Smooth muscle cell of the brain vasculature (primary cell): ENCODE measurements around the gene OSBPL8.
"Not testable (repeated sequence)": the region's sequence is repeated elsewhere in the genome, so short reads cannot be mapped to it uniquely, and the experiment has no call there.

ENCODE experiments used
- DNase-seq: peaks from one replicate; pipeline ENCODE4 v3.0.0-alpha.2; 2012; ENCODE audit warnings: low read depth, low spot score

OSBPL8 gene

GRCh38 chr12:76420222-76420621 lies 139.3 kb downstream of the OSBPL8 start:
- no peak for DNase-seq

GRCh38 chr12:76417116-76417515 lies 142.5 kb downstream of the OSBPL8 start:
- DNase-seq, result no peak

GRCh38 chr12:76413121-76413520 lies 146.4 kb downstream of the OSBPL8 start:
- no peak for DNase-seq

GRCh38 chr12:76410781-76411180 lies 148.8 kb downstream of the OSBPL8 start:
- no peak for DNase-seq

- no peak for DNase-seq
Observed at GRCh38 chr12:76410371-76410770, 149.2 kb downstream of the OSBPL8 start.

- no peak for DNase-seq
Observed at GRCh38 chr12:76409074-76409473, 150.5 kb downstream of the OSBPL8 start.

GRCh38 chr12:76407710-76408109 lies 151.9 kb downstream of the OSBPL8 start:
- no peak for DNase-seq

- no peak for DNase-seq
Observed at GRCh38 chr12:76402259-76402658, 157.3 kb downstream of the OSBPL8 start.

GRCh38 chr12:76400136-76400535 lies 159.4 kb downstream of the OSBPL8 start:
- DNase-seq, result no peak

- DNase-seq, result no peak
Observed at GRCh38 chr12:76399040-76399439, 160.5 kb downstream of the OSBPL8 start.

GRCh38 chr12:76398106-76398505 lies 161.5 kb downstream of the OSBPL8 start:
- no peak for DNase-seq

GRCh38 chr12:76391461-76391860 lies 168.1 kb downstream of the OSBPL8 start:
- no peak for DNase-seq

- DNase-seq, result no peak
Observed at GRCh38 chr12:76387614-76388013, 172.0 kb downstream of the OSBPL8 start.

- DNase-seq, result no peak
Observed at GRCh38 chr12:76384560-76384959, 175.0 kb downstream of the OSBPL8 start.

- no peak for DNase-seq
Observed at GRCh38 chr12:76383988-76384387, 175.6 kb downstream of the OSBPL8 start.

GRCh38 chr12:76379261-76379660 lies 180.3 kb downstream of the OSBPL8 start:
- DNase-seq, result no peak

- not testable (repeated sequence) for DNase-seq
Observed at GRCh38 chr12:76376876-76377275, 182.7 kb downstream of the OSBPL8 start.

GRCh38 chr12:76375939-76376338 lies 183.6 kb downstream of the OSBPL8 start:
- DNase-seq, result no peak

- DNase-seq, result no peak
Observed at GRCh38 chr12:76375470-76375869, 184.1 kb downstream of the OSBPL8 start.

- DNase-seq, result no peak
Observed at GRCh38 chr12:76374386-76375020, 185.1 kb downstream of the OSBPL8 start.

- no peak for DNase-seq
Observed at GRCh38 chr12:76368230-76368629, 191.3 kb downstream of the OSBPL8 start.

GRCh38 chr12:76366163-76366562 lies 193.4 kb downstream of the OSBPL8 start:
- DNase-seq, result no peak

- DNase-seq, result not testable (repeated sequence)
Observed at GRCh38 chr12:76364131-76364530, 195.4 kb downstream of the OSBPL8 start.

GRCh38 chr12:76360316-76360715 lies 199.3 kb downstream of the OSBPL8 start:
- no peak for DNase-seq
